GM21717 (cell line): ENCODE measurements around the gene C1orf159.
"Not testable (repeated sequence)": the region's sequence is repeated elsewhere in the genome, so short reads cannot be mapped to it uniquely, and the experiment has no call there.

Experiments used
- ATAC-seq: cut with Tn5 transposase; IDR thresholded peaks from one replicate; pipeline ENCODE4 v1.9.1; 2021; ENCODE audit warnings: mild to moderate bottlenecking, moderate library complexity; ENCODE audit not compliant: unreplicated experiment

The C1orf159 gene

DNA sequence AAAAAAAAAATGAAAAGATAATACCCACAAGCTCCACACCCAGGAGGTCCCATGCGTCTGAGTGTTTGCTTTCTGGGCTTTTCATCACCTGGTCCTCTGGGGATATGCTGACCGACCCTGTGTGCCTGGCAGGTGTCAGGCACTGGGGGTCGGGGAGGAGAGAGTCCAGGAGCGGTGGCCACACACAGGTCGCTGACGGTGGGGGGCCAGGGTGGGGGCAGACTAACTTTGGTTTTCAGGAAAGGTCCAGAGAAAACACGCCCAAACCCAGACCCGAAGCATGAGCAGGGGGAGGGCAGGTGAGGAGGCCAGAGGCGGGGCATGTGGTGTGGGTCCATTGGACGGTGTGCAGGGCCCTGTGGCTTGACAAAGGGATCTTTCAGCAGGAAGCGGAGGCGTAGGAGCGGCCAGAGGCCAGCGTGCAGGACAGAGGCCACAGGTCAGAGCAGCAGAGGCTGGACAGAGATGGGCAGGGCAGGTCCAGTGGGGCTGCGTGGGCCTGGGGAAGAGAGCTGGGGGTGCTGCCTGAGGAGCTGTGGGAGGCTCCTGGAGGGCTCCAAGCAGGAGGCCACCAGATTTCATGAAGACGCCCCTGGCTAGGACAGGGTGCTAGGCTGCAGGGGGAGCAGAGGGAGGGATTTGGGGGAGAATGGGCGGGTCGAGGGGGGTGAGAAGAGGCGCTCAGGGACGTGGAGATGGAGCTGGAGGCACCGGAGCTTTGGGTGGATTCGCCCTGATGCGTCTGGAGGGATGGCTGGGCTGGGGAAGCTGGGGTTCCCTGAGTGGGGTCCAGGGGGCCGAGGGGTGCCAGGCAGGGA lies 57.6 kb downstream of the C1orf159 start:
- ATAC-seq, result no peak

- ATAC-seq, result not testable (repeated sequence)
Measured at GRCh38 chr1:1057769-1058087, 58.2 kb downstream of the C1orf159 start.

GRCh38 chr1:1055841-1056736 lies 59.8 kb downstream of the C1orf159 start:
- ATAC-seq, result no peak

- ATAC-seq, result no peak
Measured at GRCh38 chr1:1054971-1055370, 60.9 kb downstream of the C1orf159 start.

- ATAC-seq, result no peak
Measured at GRCh38 chr1:1054099-1054700, 61.7 kb downstream of the C1orf159 start.

DNA sequence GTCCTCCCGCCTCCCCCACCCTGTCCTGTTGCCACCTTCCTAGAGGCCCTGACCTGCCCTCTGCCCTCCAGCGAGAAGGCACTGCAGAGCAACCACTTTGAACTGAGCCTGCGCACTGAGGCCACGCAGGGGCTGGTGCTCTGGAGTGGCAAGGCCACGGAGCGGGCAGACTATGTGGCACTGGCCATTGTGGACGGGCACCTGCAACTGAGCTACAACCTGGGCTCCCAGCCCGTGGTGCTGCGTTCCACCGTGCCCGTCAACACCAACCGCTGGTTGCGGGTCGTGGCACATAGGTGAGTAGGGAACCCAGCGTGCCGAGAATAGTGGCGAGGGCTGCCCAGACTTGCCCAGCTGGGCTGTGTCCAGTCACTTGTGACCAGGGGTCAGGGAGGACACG lies 62.2 kb downstream of the C1orf159 start:
- ATAC-seq, result no peak

- no peak for ATAC-seq
Measured at GRCh38 chr1:1053022-1053421, 62.9 kb downstream of the C1orf159 start.

DNA sequence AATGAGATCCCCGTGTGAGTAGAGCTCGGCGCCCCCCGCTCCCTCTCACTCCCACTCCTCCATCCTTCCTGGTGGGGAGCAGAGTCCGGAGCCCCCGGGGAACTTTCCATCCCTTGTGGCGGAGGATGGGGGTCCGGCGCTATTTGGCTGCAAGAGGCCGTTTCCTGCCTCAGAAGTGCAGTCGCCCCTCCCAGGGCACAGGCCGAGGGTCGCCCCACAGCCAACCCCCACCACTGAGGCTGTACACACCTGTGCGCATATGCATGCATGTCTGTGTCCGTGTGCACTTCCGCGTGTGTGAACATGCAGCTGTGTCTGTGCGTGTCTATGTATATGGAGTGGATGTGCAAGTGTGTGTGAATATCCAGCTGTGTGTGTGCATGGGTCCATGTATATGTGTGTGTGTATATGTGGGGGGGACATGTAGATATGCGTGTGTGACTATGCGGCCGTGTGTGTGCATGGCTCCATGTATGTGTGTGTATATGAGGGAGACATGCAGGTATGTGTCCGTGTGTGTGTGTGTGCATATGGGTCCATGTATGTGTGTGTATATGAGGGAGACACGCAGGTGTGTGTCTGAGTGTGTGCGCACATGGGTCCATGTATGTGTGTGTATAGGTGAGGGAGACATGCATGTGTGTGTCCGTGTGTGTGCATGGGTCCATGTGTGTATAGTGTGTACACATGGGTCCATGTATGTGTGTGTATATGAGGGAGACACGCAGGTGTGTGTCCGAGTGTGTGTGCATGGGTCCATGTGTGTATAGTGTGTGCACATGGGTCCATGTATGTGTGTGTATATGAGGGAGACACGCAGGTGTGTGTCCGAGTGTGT lies 63.7 kb downstream of the C1orf159 start:
- no peak for ATAC-seq

DNA sequence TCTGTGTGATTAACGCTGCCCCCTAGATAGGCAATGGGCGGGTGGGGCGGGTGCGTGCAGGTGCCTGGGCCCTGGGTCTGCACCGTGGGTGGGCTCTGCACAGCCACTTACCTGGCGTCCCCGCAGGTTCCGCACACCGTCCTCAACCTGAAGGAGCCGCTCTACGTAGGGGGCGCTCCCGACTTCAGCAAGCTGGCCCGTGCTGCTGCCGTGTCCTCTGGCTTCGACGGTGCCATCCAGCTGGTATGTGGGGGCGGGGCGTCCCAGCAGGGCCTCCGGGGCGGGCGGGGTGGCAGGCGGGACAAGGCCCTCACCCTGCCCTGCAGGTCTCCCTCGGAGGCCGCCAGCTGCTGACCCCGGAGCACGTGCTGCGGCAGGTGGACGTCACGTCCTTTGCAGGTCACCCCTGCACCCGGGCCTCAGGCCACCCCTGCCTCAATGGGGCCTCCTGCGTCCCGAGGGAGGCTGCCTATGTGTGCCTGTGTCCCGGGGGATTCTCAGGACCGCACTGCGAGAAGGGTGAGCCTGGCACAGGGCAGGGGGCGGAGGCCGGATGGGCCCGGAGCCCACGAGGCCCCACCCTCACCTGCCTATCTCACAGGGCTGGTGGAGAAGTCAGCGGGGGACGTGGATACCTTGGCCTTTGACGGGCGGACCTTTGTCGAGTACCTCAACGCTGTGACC lies 64.6 kb downstream of the C1orf159 start:
- no peak for ATAC-seq

DNA sequence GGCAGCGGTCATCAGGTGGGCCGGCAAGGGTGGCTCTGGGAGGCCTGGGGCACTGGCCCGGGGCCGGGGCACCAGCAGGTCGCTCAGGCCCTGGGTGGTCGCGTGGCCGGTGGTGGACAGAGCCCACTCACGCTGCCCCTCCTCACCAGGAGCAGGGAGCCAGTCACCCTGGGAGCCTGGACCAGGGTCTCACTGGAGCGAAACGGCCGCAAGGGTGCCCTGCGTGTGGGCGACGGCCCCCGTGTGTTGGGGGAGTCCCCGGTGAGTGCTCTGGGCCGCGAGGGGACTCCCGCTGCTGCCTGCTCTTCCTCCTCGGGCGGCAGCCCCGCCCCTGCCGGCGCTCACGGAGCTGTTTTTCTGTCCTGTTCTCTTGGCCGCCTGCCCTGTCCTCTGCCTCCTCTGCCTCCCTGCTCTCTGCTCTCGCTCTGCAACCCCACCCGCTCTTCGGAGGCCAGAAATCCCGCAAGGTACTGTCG lies 65.3 kb downstream of the C1orf159 start:
- ATAC-seq, result no peak

DNA sequence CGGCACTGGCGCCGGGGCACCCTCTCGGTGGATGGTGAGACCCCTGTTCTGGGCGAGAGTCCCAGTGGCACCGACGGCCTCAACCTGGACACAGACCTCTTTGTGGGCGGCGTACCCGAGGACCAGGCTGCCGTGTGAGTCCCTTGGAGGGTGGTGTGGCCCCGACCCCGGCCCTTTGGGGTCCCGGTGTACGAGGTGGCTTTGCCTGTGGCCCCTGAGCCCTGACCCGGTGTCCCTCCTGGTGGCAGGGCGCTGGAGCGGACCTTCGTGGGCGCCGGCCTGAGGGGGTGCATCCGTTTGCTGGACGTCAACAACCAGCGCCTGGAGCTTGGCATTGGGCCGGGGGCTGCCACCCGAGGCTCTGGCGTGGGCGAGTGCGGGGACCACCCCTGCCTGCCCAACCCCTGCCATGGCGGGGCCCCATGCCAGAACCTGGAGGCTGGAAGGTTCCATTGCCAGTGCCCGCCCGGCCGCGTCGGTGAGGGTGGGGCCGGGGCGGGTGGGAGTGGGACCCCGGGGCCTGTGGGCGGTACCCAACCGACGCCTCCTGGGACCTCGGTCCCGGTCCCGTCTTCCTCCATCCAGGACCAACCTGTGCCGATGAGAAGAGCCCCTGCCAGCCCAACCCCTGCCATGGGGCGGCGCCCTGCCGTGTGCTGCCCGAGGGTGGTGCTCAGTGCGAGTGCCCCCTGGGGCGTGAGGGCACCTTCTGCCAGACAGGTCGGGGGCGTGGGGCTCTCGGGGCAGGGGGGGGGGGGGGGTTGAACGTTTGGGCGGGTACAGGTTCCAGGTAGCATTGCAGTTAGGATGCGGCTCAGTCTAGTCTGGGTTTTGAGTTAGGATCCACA lies 66.3 kb downstream of the C1orf159 start:
- no peak for ATAC-seq

DNA sequence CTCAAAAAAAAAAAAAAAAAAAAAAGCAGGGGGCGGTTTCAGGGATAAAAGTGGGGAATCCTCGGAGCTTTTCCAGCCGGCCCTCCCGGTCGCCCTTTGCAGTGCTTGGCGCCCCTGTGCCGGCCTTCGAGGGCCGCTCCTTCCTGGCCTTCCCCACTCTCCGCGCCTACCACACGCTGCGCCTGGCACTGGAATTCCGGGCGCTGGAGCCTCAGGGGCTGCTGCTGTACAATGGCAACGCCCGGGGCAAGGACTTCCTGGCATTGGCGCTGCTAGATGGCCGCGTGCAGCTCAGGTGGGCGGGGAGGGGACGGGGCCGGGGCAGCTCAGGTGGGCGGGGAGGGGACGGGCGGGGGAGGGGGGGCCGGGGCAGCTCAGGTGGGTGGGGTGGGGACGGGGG lies 67.1 kb downstream of the C1orf159 start:
- no peak for ATAC-seq

- ATAC-seq, result no peak
Measured at GRCh38 chr1:1047963-1048362, 67.9 kb downstream of the C1orf159 start.

DNA sequence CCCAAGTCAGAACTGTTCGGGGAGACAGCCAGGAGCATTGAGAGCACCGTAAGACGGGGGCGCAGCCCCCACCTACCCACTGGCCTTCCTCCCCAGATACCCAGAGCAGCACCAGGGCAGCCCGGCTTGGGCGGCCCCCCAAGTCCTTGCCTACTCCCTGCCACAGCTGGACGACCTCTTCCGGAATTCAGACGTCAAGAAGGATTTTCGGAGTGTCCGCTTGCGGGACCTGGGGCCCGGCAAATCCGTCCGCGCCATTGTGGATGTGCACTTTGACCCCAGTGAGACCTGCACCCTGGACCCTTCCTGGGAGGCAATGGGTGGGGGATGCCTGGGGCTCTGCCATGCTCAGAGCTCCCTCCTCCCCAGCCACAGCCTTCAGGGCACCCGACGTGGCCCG lies 68.5 kb downstream of the C1orf159 start:
- ATAC-seq, result no peak

DNA sequence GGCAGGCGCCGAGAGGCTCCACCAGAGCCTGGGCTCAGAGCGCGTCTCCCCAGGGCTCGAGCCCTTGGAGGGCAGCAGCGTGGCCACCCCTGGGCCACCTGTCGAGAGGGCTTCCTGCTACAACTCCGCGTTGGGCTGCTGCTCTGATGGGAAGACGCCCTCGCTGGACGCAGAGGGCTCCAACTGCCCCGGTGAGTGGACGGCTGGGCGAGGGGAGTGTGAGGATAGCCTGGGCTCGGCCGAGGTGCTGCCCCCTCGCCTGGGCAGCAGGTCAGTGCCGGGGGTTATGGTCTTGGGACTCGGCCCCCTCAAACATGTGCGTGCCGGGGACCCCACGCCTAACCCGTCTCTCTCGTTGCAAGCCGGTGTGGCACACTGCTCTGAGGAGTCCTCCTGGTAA lies 69.1 kb downstream of the C1orf159 start:
- ATAC-seq, result no peak

DNA sequence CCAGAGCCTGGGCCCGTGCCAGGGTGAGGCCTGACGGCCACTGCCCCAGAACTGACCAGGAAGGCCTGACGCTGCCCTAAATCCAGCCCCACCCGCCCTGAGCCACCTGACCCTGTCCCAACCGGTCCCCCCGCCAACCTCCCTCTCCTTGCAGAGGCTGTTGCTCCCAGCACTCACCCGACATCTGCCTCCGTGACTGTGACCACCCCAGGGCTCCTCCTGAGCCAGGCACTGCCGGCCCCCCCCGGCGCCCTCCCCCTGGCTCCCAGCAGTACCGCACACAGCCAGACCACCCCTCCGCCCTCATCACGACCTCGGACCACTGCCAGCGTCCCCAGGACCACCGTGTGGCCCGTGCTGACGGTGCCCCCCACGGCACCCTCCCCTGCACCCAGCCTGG lies 69.6 kb downstream of the C1orf159 start:
- no peak for ATAC-seq

GRCh38 chr1:1045129-1045528 lies 70.8 kb downstream of the C1orf159 start:
- ATAC-seq, result no peak

DNA sequence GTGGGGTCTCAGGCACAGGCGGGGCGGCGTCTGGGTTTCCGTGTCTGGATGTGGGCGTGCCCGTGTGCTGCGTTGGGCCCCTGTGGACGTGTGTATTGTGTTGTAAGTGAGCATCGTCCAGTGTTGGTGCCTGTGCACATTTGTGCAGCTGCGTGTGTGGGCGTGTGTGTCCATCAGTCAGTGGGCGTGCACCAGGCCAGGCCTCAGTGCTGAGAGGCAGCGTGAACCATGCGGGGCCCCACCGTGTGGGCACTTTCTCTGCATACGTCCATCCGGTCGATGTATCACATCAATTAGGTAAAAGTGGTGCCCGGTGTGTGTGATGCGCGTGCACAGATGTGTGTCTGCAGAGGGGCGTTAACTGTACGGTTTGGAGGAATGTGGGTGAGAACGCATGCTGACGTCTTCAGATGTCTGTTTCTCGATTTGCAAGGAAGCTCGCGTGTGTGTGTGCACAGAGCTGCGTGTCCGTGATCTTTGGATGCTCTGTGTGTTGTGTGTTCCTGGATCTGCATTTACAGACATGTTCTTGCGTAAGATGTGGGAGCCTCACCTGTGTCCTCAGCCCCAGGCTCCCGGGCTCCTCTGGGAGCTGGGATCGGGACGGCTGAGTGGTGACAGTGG lies 71.3 kb downstream of the C1orf159 start:
- ATAC-seq, result no peak

DNA sequence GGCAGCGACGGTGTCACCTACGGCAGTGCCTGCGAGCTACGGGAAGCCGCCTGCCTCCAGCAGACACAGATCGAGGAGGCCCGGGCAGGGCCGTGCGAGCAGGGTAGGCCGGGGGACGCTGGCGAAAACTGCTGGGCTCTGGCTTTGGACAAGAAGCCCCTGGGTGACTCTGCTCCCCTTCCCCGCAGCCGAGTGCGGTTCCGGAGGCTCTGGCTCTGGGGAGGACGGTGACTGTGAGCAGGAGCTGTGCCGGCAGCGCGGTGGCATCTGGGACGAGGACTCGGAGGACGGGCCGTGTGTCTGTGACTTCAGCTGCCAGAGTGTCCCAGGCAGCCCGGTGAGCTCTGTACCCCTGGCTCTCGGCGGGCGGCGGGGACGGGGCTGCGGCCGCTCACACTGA lies 72.0 kb downstream of the C1orf159 start:
- no peak for ATAC-seq
